Lung (tissue), 12 donors: ENCODE results near the gene NFATC2. TPM values are rescaled to one million over a fixed set of nuclear protein-coding genes. Genes with fewer than 3 reads are reported as not detected.

Source experiments
- ATAC-seq: fragments of 200-7000 bp; cut with Tn5 transposase; one replicate; pipeline ENCODE4 v1.9.1; 2020; ENCODE audit warnings: moderate number of reproducible peaks; ENCODE audit not compliant: insufficient read depth, low FRiP score
- DNase-seq, 3 donors: peaks; one replicate each; pipeline ENCODE4 v3.0.0-alpha.2; 2013 to 2017
- H3K27ac ChIP-seq, 2 donors: one replicate each; pipeline ENCODE4 v1.5.1; 2013; ENCODE audit warnings: mild to moderate bottlenecking in 2 of 2, moderate library complexity in 2 of 2, control low read depth in 1 of 2, inconsistent platforms in 1 of 2, low read depth in 1 of 2, low read length in 1 of 2
- H3K27me3 ChIP-seq, 3 donors: one replicate each; pipeline ENCODE4 v1.5.1; 2013; ENCODE audit warnings: low read length in 2 of 3; ENCODE audit not compliant: control insufficient read depth in 3 of 3, insufficient read depth in 3 of 3
- H3K36me3 ChIP-seq, 4 donors: one replicate each; pipeline ENCODE4 v1.5.1; 2013; ENCODE audit warnings: low read length in 4 of 4, mild to moderate bottlenecking in 1 of 4, moderate library complexity in 1 of 4; ENCODE audit not compliant: control insufficient read depth in 4 of 4, insufficient read depth in 4 of 4
- H3K4me1 ChIP-seq, 5 donors: one replicate each; pipeline ENCODE4 v1.5.1; 2013; ENCODE audit warnings: low read length in 5 of 5, mild to moderate bottlenecking in 2 of 5, moderate library complexity in 1 of 5; ENCODE audit not compliant: control insufficient read depth in 5 of 5, insufficient read depth in 5 of 5
- H3K4me3 ChIP-seq: one replicate; pipeline ENCODE4 v1.5.1; 2013; ENCODE audit warnings: mild to moderate bottlenecking, control low read depth, moderate library complexity
- H3K9ac ChIP-seq, 2 donors: one replicate each; pipeline ENCODE4 v1.5.1; 2013; ENCODE audit warnings: low read length in 2 of 2, control low read depth in 1 of 2; ENCODE audit not compliant: insufficient read depth in 1 of 2
- H3K9me3 ChIP-seq, 4 donors: one replicate each; pipeline ENCODE4 v1.5.1; 2013; ENCODE audit warnings: low read length in 3 of 4, mild to moderate bottlenecking in 1 of 4, moderate library complexity in 1 of 4; ENCODE audit not compliant: control insufficient read depth in 4 of 4, insufficient read depth in 3 of 4
- WGBS, 2 donors: extraction: QIAGEN DNeasy Blood & Tissue Kit; methylation state at CpG; one replicate each; pipeline ENCODE4 v1.1.7; 2013; 5-methylcytosine and 5-hydroxymethylcytosine counted together
- polyA plus RNA-seq, 2 donors: library from polyadenylated mRNA; stranded (reverse); fragments of 200-250 nt; gene quantifications; one replicate each; pipeline ENCODE4 v1.2.1, GENCODE V29; 2013
- total RNA-seq, 2 donors: library from RNA; depleted of rRNA in 1 of 2; stranded (reverse); fragments of >200 nt in 1 of 2; gene quantifications; one replicate each; pipeline ENCODE4 v1.2.1, GENCODE V29; 2014 to 2021
- TF ChIP-seq, protein P1 (sequence below): IDR thresholded peaks from 2 replicates; pipeline ENCODE4 v1.5.1; 2012; ENCODE audit warnings: mild to moderate bottlenecking; ENCODE audit errors: control extremely low read depth, extremely low read depth
- donor health status: control.
- donor health status: control.
- donor health status: Bipolar disorder and iron deficiency.
- donor health status: healthy.
- donor health status: DM: yes; HTN: yes; CAD: no.

Gene NFATC2
- total and polyA plus RNA-seq, 4 donors, result 1.3 to 8.7 (median 4.7) TPM

GRCh38 chr20:51439160-51439689 is 103.3 kb downstream of the NFATC2 start:
- DNase-seq (no peak), ATAC-seq (no peak)
- no peak overlapping the region for H3K9ac ChIP-seq
- TF ChIP-seq, protein P1, sequence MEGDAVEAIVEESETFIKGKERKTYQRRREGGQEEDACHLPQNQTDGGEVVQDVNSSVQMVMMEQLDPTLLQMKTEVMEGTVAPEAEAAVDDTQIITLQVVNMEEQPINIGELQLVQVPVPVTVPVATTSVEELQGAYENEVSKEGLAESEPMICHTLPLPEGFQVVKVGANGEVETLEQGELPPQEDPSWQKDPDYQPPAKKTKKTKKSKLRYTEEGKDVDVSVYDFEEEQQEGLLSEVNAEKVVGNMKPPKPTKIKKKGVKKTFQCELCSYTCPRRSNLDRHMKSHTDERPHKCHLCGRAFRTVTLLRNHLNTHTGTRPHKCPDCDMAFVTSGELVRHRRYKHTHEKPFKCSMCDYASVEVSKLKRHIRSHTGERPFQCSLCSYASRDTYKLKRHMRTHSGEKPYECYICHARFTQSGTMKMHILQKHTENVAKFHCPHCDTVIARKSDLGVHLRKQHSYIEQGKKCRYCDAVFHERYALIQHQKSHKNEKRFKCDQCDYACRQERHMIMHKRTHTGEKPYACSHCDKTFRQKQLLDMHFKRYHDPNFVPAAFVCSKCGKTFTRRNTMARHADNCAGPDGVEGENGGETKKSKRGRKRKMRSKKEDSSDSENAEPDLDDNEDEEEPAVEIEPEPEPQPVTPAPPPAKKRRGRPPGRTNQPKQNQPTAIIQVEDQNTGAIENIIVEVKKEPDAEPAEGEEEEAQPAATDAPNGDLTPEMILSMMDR, result no peak
- H3K27ac ChIP-seq, result no peak overlapping the region
- no peaks in the 10 kb centered on the region for H3K27me3 ChIP-seq
- 88 to 89% methylated on average over 9 of the region's 9 CpGs for WGBS, 2 donors
- H3K36me3 ChIP-seq, result peaks cover 0 to 4% (median 0%) of the 10 kb centered on the region in 4 donors
- no peaks in the 10 kb centered on the region for H3K9me3 ChIP-seq
- H3K4me3 ChIP-seq, result no peak overlapping the region
- peaks cover 0 to 2% (median 0%) of the 10 kb centered on the region in 5 donors for H3K4me1 ChIP-seq

DNA sequence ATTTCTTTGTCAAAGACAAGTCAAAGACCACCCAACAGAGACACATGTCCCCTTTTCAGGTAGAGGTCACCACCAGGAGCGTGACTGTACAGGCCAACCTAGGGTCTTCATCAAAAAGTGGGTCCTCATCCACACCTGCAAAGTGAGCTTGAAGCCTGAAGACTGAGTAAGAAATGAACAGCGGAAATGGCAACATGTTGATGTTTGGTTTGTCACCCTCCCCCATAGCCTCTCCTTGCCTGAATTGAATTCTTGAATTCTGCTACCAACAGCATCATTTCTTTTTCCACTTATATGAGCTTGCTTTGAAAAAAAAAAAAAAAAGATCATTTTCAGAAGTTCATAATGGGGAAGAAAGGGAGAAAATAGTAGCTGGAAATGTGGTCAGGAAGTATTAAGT is 104.4 kb downstream of the NFATC2 start:
- DNase-seq (no peak), ATAC-seq (no peak)
- WGBS, 2 donors, result 100% methylated on average over 2 of the region's 2 CpGs
- H3K36me3 ChIP-seq, result peaks cover 0 to 4% (median 0%) of the 10 kb centered on the region in 4 donors
- H3K9ac ChIP-seq, result no peak overlapping the region
- TF ChIP-seq, protein P1, result no peak
- no peaks in the 10 kb centered on the region for H3K27me3 ChIP-seq
- peaks cover 0 to 2% (median 0%) of the 10 kb centered on the region in 5 donors for H3K4me1 ChIP-seq
- H3K27ac ChIP-seq, result no peak overlapping the region
- no peak overlapping the region for H3K4me3 ChIP-seq
- no peaks in the 10 kb centered on the region for H3K9me3 ChIP-seq

GRCh38 chr20:51437182-51437924 is 105.2 kb downstream of the NFATC2 start:
- Histone ChIP-seq H3K9ac (no peak overlapping the region), H3K4me3 (no peak overlapping the region), H3K27ac (no peak overlapping the region), H3K4me1 (peaks cover 0 to 2% (median 0%) of the 10 kb centered on the region in 5 donors), H3K9me3 (no peaks in the 10 kb centered on the region), H3K27me3 (no peaks in the 10 kb centered on the region), H3K36me3 (peaks cover 0 to 4% (median 1%) of the 10 kb centered on the region in 4 donors)
- 92 to 93% methylated on average over 7 of the region's 7 CpGs for WGBS, 2 donors
- ATAC-seq (no peak), DNase-seq (no peak)
- TF ChIP-seq, protein P1, result no peak
